ENCODE results near the gene CTR9. TPM values are rescaled to one million over a fixed set of nuclear protein-coding genes. Genes with fewer than 3 reads are reported as not detected.
A peak's percentile ranks its signal among the peaks of the same experiment; 100 is the strongest.

CTR9 gene
- total and polyA plus RNA-seq, 11 donors: 9.4 to 28.4 (median 18.7) TPM

DNA sequence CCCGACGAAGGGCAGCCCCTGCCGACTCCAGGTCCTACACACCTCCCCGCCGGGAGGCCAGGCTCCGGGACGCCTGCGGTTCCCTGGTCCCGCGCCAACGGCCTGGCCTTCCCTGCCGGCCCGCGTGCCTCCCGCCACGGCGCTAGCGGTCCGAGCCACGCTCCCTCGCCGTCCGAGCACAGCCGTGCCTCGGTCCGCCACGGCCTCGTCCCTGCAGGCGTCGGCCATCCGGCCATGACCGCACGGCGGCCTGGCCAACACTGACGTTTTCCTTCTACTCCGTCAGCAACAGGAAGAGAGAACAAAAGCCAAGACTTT, 57.1 kb downstream of the CTR9 start:
- TF ChIP-seq, protein P1, sequence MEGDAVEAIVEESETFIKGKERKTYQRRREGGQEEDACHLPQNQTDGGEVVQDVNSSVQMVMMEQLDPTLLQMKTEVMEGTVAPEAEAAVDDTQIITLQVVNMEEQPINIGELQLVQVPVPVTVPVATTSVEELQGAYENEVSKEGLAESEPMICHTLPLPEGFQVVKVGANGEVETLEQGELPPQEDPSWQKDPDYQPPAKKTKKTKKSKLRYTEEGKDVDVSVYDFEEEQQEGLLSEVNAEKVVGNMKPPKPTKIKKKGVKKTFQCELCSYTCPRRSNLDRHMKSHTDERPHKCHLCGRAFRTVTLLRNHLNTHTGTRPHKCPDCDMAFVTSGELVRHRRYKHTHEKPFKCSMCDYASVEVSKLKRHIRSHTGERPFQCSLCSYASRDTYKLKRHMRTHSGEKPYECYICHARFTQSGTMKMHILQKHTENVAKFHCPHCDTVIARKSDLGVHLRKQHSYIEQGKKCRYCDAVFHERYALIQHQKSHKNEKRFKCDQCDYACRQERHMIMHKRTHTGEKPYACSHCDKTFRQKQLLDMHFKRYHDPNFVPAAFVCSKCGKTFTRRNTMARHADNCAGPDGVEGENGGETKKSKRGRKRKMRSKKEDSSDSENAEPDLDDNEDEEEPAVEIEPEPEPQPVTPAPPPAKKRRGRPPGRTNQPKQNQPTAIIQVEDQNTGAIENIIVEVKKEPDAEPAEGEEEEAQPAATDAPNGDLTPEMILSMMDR (IDR thresholded peaks at IDR 0.05): no peak
- TF ChIP-seq POLR2A (IDR thresholded peaks at IDR 0.05): no peak
- H3K36me3 ChIP-seq: peaks cover 3 to 43% (median 40%) of the 10 kb centered on the region in 9 donors
- WGBS, 4 donors: 0 to 1% (median 0%) methylated on average over 12 to 36 of the region's 36 CpGs
- intact Hi-C loops (cut with DNase I): loop anchor here (1.0 to 10.0 kb wide), 12 partner anchors 36 to 1037 kb away; partner anchors contain the start of genes ZBED5 (in 6 of the 10), CTR9 (in 1 of the 10) and USP47 (in 1 of the 10)
- peak overlapping the region; percentile 61 to 99 (median 93) for H3K4me3 ChIP-seq
- no peak for ATAC-seq
- H3K27me3 ChIP-seq: no peaks in the 10 kb centered on the region
- peaks cover 15 to 52% (median 43%) of the 10 kb centered on the region in 12 donors for H3K4me1 ChIP-seq
- H3K9me3 ChIP-seq: no peaks in the 10 kb centered on the region
- DNase-seq: no peak
- peak overlapping the region; percentile 94 to 100 (median 98) for H3K27ac ChIP-seq

GRCh38 chr11:10808553-10809372, 57.7 kb downstream of the CTR9 start, which contains the start of gene EIF4G2:
Gene EIF4G2 (minus strand): TSS chr11:10808926.
- Histone ChIP-seq H3K9me3 (no peaks in the 10 kb centered on the region), H3K27me3 (no peaks in the 10 kb centered on the region), H3K36me3 (peaks cover 0 to 38% (median 35%) of the 10 kb centered on the region in 9 donors), H3K27ac (peak within 1 kb of the TSS; percentile 94 to 100 (median 98)), H3K4me1 (peaks cover 15 to 46% (median 40%) of the 10 kb centered on the region in 12 donors), H3K4me3 (peak within 1 kb of the TSS; percentile 61 to 99 (median 93))
- intact Hi-C loops (cut with DNase I): loop anchor here (1.0 to 10.0 kb wide), 13 partner anchors 36 to 1036 kb away; partner anchors contain the start of genes ZBED5 (in 7 of the 10), CTR9 (in 1 of the 10) and USP47 (in 1 of the 10)
- ATAC-seq (peak; percentile 95 to 98 (median 98)), DNase-seq (peak; percentile 99)
- TF ChIP-seq, protein P1 (IDR thresholded peaks at IDR 0.05): peak in 2 of 12 donors; percentile 12 to 25
- TF ChIP-seq POLR2A (IDR thresholded peaks at IDR 0.05): peak; percentile 82 to 99
- WGBS, 4 donors: 0 to 1% (median 0%) methylated on average over 39 to 65 of the region's 65 CpGs

GRCh38 chr11:10809373-10810160, 58.5 kb downstream of the CTR9 start:
- no peaks in the 10 kb centered on the region for H3K9me3 ChIP-seq
- DNase-seq: peak in 3 of 5 donors; percentile 37 to 61 (median 54)
- peaks cover 0 to 30% (median 26%) of the 10 kb centered on the region in 9 donors for H3K36me3 ChIP-seq
- TF ChIP-seq, protein P1 (IDR thresholded peaks at IDR 0.05): no peak
- TF ChIP-seq POLR2A (IDR thresholded peaks at IDR 0.05): no peak
- H3K27ac ChIP-seq: peak overlapping the region; percentile 94 to 100 (median 98)
- H3K4me3 ChIP-seq: peak overlapping the region; percentile 42 to 99 (median 93)
- peaks cover 15 to 38% (median 32%) of the 10 kb centered on the region in 12 donors for H3K4me1 ChIP-seq
- peak; percentile 1 to 33 (median 22) for ATAC-seq
- WGBS, 4 donors: 1 to 3% (median 2%) methylated on average over 20 to 29 of the region's 29 CpGs
- intact Hi-C loops (cut with DNase I): loop anchor here (1.0 to 10.0 kb wide), 15 partner anchors 37 to 1035 kb away; partner anchors contain the start of genes ZBED5 (in 4 of the 10), CTR9 (in 1 of the 10) and USP47 (in 1 of the 10)
- no peaks in the 10 kb centered on the region for H3K27me3 ChIP-seq

All from heart left ventricle (tissue), 16 donors.